IPS-18a (cell line): Measurements from ENCODE around the gene LONRF2.
"Not testable (repeated sequence)": the region's sequence is repeated elsewhere in the genome, so short reads cannot be mapped to it uniquely, and the experiment has no call there.

Experiments used
- H3K27ac ChIP-seq: one replicate; pipeline ENCODE4 v1.5.1; 2013; ENCODE audit warnings: low read length
- H3K27me3 ChIP-seq: one replicate; pipeline ENCODE4 v1.6.1; 2013; ENCODE audit warnings: mild to moderate bottlenecking, low read length; ENCODE audit not compliant: control insufficient read depth, insufficient read depth
- H3K36me3 ChIP-seq: one replicate; pipeline ENCODE4 v1.6.1; 2013; ENCODE audit warnings: low read depth, low read length; ENCODE audit not compliant: control insufficient read depth
- H3K4me1 ChIP-seq: one replicate; pipeline ENCODE4 v1.6.1; 2013; ENCODE audit warnings: low read depth, low read length; ENCODE audit not compliant: control insufficient read depth
- H3K4me3 ChIP-seq: one replicate; pipeline ENCODE4 v1.5.1; 2013; ENCODE audit warnings: low read length
- H3K9ac ChIP-seq: one replicate; pipeline ENCODE4 v1.6.1; 2013; ENCODE audit warnings: mild to moderate bottlenecking, low read length, moderate library complexity
- H3K9me3 ChIP-seq: one replicate; pipeline ENCODE4 v1.6.1; 2013; ENCODE audit warnings: low read depth, low read length; ENCODE audit not compliant: control insufficient read depth

The LONRF2 gene

DNA sequence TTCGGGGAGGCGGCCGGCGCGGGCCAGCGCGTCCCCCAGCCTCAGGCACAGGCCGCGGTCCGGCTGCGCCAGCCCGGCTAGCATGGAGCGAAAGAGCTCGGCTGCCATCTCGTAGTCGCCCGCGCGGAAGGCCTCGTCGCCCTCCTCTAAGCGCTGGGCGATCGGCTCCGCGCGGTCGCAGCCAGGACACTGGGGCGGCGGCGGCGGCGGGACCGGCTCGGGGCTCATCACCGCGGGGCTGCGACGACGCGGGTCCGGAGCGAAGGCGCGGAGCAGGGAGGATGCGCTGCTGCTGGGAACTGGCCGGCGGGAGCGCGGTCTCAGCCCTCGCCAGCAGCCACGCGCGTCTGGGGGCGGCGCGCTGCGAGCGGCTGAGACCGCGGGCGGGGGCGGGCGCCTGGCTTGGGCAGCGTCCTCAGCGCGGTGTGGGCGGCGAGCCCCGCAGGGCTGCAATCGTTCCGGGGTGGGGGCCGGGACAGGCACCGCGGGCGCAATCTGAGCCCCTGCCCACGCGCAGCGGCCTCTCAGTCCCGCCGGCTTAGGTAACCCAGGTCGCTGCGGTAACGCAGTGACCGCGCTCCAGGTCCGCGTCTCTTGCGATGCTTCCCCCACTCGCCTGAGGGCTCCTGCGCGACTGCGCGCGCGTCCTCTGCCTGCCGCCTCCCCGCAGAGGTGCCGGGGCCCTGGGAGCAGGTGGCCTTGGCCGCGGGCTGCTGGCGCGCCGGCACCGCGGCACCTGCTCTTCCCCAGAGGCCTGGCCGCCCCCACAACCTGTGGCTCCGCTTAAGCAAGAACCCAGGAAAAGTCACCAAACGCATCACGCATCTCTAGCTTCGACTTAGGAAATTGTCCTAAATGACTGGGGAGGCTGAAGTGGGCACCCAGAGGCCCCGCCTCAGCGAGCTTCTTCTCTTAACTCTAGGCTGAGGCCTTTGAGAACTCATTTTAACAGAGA is at the start of gene LONRF2:
Gene LONRF2 (minus strand): TSS at position 636 of the 955 bp plus-strand sequence. CDS start 408 bp downstream, at position 228.
- Histone ChIP-seq H3K4me1 (no peaks in the 10 kb centered on the region), H3K27ac (no peak within 1 kb of the TSS), H3K9me3 (peaks cover 10% of the 10 kb centered on the region), H3K9ac (no peak within 1 kb of the TSS), H3K36me3 (no peaks in the 10 kb centered on the region), H3K4me3 (peak within 1 kb of the TSS; percentile 53), H3K27me3 (peaks cover 63% of the 10 kb centered on the region)

DNA sequence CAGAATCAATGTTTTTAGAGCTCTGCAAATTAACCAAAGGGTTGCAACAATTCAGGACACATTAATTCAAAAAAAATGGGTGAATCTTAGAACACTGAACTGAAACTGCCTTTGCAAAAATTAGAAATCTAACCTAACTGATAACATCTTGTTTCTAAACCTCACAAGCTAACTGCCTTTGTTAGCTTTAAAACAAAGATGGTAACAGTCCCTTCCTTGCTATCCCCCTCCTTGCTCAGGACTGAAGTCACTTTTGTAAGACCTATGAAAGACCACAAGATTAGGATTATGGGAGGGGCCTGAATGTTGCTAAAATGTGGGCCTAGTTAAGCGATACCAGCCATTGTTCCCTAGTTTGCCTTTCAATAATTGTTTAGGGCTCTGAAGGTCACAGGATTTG is 44.9 kb upstream of the LONRF2 start:
- H3K27me3 ChIP-seq = no peaks in the 10 kb centered on the region
- no peaks in the 10 kb centered on the region for H3K36me3 ChIP-seq
- peaks cover 5% of the 10 kb centered on the region for H3K4me1 ChIP-seq

DNA sequence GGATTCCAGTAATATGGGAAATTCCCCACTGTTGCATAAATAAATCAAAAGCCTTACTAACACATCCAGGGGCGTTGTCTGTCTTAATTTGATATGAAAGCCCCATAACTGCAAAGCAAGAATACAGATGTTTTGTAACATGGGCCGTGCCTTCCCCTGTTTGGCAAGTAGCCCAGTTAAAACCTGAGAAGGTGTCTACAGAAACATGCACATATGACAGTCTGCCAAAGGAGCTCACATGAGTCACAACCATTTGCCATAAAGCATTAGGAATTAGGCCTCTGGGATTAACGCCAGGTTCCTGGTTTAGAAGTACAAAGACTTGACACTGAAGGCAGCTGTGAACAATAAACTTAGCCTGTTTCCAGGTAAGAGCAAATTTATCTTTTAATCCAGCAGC is 43.1 kb upstream of the LONRF2 start:
- Histone ChIP-seq H3K4me1 (peaks cover 5% of the 10 kb centered on the region), H3K27ac (no peak overlapping the region), H3K36me3 (no peaks in the 10 kb centered on the region), H3K27me3 (no peaks in the 10 kb centered on the region), H3K9ac (no peak overlapping the region), H3K4me3 (no peak overlapping the region), H3K9me3 (no peaks in the 10 kb centered on the region)

More for the DNA sequence above, 44.9 kb upstream of the LONRF2 start:
- no peaks in the 10 kb centered on the region for H3K9me3 ChIP-seq
- no peak overlapping the region for H3K27ac ChIP-seq
- no peak overlapping the region for H3K4me3 ChIP-seq
- no peak overlapping the region for H3K9ac ChIP-seq

- not testable (repeated sequence) for H3K27ac ChIP-seq, H3K4me3 ChIP-seq, H3K27me3 ChIP-seq, H3K4me1 ChIP-seq, H3K9ac ChIP-seq, H3K9me3 ChIP-seq, H3K36me3 ChIP-seq
These were observed 40.0 kb upstream of the LONRF2 start for GRCh38 chr2:100362269-100362668.

DNA sequence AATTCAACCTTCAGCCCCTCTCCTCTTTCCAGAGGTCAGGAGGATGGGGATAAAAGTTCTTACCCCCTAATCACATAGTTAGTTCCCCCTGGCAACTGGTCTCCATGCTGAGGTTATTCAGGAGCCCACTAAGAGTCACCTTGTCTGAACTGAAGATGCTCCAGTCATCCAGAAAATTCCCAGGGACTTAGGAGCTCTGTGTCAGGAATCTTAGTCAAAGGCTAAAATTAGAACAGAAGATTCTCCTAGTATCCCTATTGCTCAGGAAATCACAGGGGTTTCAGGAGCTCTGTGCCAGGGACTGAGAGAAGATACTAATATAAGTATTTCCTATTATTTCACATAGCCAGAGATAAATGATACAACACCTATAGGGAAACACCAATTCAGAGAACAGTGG is 37.3 kb upstream of the LONRF2 start:
- Histone ChIP-seq H3K9me3 (peaks cover 5% of the 10 kb centered on the region), H3K4me1 (no peaks in the 10 kb centered on the region), H3K9ac (no peak overlapping the region), H3K36me3 (no peaks in the 10 kb centered on the region), H3K4me3 (no peak overlapping the region), H3K27me3 (no peaks in the 10 kb centered on the region), H3K27ac (no peak overlapping the region)

DNA sequence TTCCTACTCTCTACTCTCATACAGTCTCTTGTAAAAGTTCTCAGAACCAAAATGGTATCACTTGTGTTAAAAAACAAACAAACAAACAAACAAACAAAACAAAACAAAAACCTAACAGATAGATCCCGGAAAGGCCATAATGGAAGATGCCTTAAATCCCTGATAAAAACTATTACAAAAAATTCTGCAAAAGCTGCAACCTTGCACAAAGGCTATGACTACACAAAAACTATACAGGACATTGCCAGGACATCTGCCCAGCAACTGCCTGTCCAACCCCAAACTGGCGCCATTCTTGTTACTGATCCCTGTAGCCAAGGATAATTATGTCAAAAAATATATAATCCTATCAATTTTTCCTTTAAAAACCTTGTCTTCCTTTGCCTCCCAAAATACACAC is 36.3 kb upstream of the LONRF2 start:
- H3K9ac ChIP-seq = no peak overlapping the region

GRCh38 chr2:100352521-100352920 is 30.2 kb upstream of the LONRF2 start:
- Histone ChIP-seq H3K9me3 (no peaks in the 10 kb centered on the region), H3K27ac (no peak overlapping the region), H3K4me3 (no peak overlapping the region), H3K27me3 (no peaks in the 10 kb centered on the region), H3K4me1 (no peaks in the 10 kb centered on the region), H3K36me3 (no peaks in the 10 kb centered on the region), H3K9ac (no peak overlapping the region)

More for the DNA sequence above, 36.3 kb upstream of the LONRF2 start:
- H3K9me3 ChIP-seq = peaks cover 5% of the 10 kb centered on the region
- no peak overlapping the region for H3K27ac ChIP-seq
- H3K4me3 ChIP-seq = no peak overlapping the region
- H3K27me3 ChIP-seq = no peaks in the 10 kb centered on the region
- H3K36me3 ChIP-seq = no peaks in the 10 kb centered on the region
- no peaks in the 10 kb centered on the region for H3K4me1 ChIP-seq

GRCh38 chr2:100350661-100351185 is 28.4 kb upstream of the LONRF2 start:
- Histone ChIP-seq H3K36me3 (no peaks in the 10 kb centered on the region), H3K4me1 (no peaks in the 10 kb centered on the region), H3K4me3 (no peak overlapping the region), H3K9me3 (no peaks in the 10 kb centered on the region), H3K27me3 (no peaks in the 10 kb centered on the region), H3K9ac (no peak overlapping the region), H3K27ac (no peak overlapping the region)

DNA sequence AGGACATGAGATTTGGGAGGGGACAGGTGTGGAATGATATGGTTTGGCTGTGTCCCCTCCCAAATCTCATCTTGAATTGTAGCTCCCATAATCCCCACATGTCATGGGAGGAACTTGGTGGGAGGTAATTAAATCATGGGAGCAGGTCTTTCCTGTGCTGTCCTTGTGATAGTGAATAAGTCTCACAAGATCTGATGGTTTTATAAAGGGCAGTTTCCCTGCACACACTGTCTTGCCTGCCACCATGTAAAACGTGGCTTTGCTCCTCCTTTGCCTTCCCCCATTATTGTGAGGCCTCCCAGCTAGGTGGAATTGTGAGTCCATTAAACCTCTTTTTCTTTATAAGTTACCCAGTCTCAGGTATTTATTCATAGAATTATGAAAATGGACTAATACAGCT is 22.8 kb upstream of the LONRF2 start:
- not testable (repeated sequence) for H3K36me3 ChIP-seq, H3K9me3 ChIP-seq, H3K4me1 ChIP-seq, H3K27me3 ChIP-seq, H3K4me3 ChIP-seq, H3K27ac ChIP-seq, H3K9ac ChIP-seq

- peaks cover 4% of the 10 kb centered on the region for H3K9me3 ChIP-seq
- H3K36me3 ChIP-seq = no peaks in the 10 kb centered on the region
- H3K27ac ChIP-seq = no peak overlapping the region
- no peaks in the 10 kb centered on the region for H3K27me3 ChIP-seq
- no peak overlapping the region for H3K4me3 ChIP-seq
- H3K4me1 ChIP-seq = no peaks in the 10 kb centered on the region
- no peak overlapping the region for H3K9ac ChIP-seq
These were observed 22.1 kb upstream of the LONRF2 start for GRCh38 chr2:100344433-100344832.

DNA sequence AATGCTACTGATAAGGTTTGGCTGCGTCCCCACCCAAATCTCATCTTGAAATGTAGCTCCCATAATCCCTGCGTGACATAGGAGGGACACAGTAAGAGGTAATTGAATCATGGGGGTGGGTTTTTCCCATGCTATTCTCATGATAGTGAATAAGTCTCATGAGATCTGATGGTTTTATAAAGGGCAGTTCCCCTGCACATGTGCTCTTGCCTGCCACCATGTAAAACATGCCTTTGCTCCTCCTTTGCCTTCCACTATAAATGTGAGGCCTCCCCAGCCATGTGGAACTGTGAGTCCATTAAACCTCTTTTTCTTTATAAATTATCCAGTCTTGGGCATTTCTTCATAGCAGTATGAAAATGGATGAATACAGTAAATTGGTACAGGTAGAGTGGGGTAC is 20.2 kb upstream of the LONRF2 start:
- not testable (repeated sequence) for H3K27ac ChIP-seq, H3K9me3 ChIP-seq, H3K36me3 ChIP-seq, H3K4me1 ChIP-seq, H3K4me3 ChIP-seq, H3K9ac ChIP-seq, H3K27me3 ChIP-seq

- no peaks in the 10 kb centered on the region for H3K27me3 ChIP-seq
- no peaks in the 10 kb centered on the region for H3K36me3 ChIP-seq
- H3K9me3 ChIP-seq = peaks cover 4% of the 10 kb centered on the region
- H3K9ac ChIP-seq = no peak overlapping the region
- H3K4me3 ChIP-seq = no peak overlapping the region
- no peaks in the 10 kb centered on the region for H3K4me1 ChIP-seq
- no peak overlapping the region for H3K27ac ChIP-seq
These were observed 17.5 kb upstream of the LONRF2 start for GRCh38 chr2:100339823-100340222.
